ENCODE results near the gene PRDM2.

The PRDM2 gene

GRCh38 chr1:13774121-13774520, 74.1 kb downstream of the PRDM2 start:
- TF ChIP-seq FOXA1 (IDR thresholded peaks at IDR 0.05) (no peak), SP1 (IDR thresholded peaks at IDR 0.05) (no peak), ELF4 (IDR thresholded peaks at IDR 0.05) (no peak), ZNF384 (IDR thresholded peaks at IDR 0.05) (no peak), L3MBTL2 (conservative IDR thresholded peaks at IDR 0.05) (no peak), SUZ12 (IDR thresholded peaks at IDR 0.05) (no peak), LEF1 (IDR thresholded peaks at IDR 0.05; ENCODE audit: borderline replicate concordance) (no peak), ARNT (IDR thresholded peaks at IDR 0.05) (no peak), NFRKB (IDR thresholded peaks at IDR 0.05) (no peak), HDGF (IDR thresholded peaks at IDR 0.05; ENCODE audit: borderline replicate concordance) (no peak)
- TF ChIP-seq, protein P1, sequence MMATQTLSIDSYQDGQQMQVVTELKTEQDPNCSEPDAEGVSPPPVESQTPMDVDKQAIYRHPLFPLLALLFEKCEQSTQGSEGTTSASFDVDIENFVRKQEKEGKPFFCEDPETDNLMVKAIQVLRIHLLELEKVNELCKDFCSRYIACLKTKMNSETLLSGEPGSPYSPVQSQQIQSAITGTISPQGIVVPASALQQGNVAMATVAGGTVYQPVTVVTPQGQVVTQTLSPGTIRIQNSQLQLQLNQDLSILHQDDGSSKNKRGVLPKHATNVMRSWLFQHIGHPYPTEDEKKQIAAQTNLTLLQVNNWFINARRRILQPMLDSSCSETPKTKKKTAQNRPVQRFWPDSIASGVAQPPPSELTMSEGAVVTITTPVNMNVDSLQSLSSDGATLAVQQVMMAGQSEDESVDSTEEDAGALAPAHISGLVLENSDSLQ (IDR thresholded peaks at IDR 0.05) = no peak
- CTCF ChIA-PET = no interaction called here
- POLR2A ChIA-PET = no interaction called here
- no peak for DNase-seq (ENCODE audit: extremely low spot score)

- ChIA-PET POLR2A (no interaction called here), CTCF (no interaction called here)
- no peak for DNase-seq (ENCODE audit: extremely low spot score)
- TF ChIP-seq HDGF (IDR thresholded peaks at IDR 0.05; ENCODE audit: borderline replicate concordance) (no peak), FOXA1 (IDR thresholded peaks at IDR 0.05) (no peak), SP1 (IDR thresholded peaks at IDR 0.05) (no peak), BHLHE40 (IDR thresholded peaks at IDR 0.05; ENCODE audit: borderline replicate concordance) (no peak), NFRKB (IDR thresholded peaks at IDR 0.05) (no peak), LEF1 (IDR thresholded peaks at IDR 0.05; ENCODE audit: borderline replicate concordance) (no peak)
- TF ChIP-seq, protein P1 (IDR thresholded peaks at IDR 0.05) = no peak
Observed at GRCh38 chr1:13775459-13775858, 75.5 kb downstream of the PRDM2 start.

DNA sequence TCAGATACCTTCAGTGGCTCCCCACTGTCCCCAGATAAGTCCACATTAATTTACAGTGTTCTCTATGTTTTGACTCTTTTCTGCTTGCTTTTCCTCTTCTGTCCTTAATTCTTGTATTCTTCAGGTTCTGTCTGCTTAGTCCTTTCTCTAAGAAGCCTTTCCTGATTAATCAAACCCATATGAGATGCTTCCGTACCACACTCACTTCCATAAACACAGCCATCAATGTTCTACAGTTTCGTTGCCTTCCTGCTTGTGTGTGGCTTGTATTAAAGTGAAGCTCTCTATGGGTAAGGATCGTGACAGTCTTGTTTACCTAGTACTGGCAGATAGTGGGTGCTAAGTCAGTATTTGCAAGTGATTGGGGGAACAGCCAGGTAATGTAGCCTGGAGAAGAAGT, 75.9 kb downstream of the PRDM2 start:
- DNase-seq (ENCODE audit: extremely low spot score) = no peak
- CTCF ChIA-PET = no interaction called here
- TF ChIP-seq LEF1 (IDR thresholded peaks at IDR 0.05; ENCODE audit: borderline replicate concordance) = no peak
- TF ChIP-seq NFRKB (IDR thresholded peaks at IDR 0.05) = no peak
- no peak for TF ChIP-seq ELF4 (IDR thresholded peaks at IDR 0.05)
- TF ChIP-seq L3MBTL2 (conservative IDR thresholded peaks at IDR 0.05) = no peak
- no peak for TF ChIP-seq BHLHE40 (IDR thresholded peaks at IDR 0.05; ENCODE audit: borderline replicate concordance)
- TF ChIP-seq SP1 (IDR thresholded peaks at IDR 0.05) = no peak
- no peak for TF ChIP-seq FOXK2 (IDR thresholded peaks at IDR 0.05)
- TF ChIP-seq ZNF384 (IDR thresholded peaks at IDR 0.05) = no peak
- POLR2A ChIA-PET = no interaction called here

- ChIA-PET CTCF (no interaction called here), POLR2A (no interaction called here)
- no peak for DNase-seq (ENCODE audit: extremely low spot score)
- TF ChIP-seq HDGF (IDR thresholded peaks at IDR 0.05; ENCODE audit: borderline replicate concordance) = no peak
- no peak for TF ChIP-seq NFRKB (IDR thresholded peaks at IDR 0.05)
- TF ChIP-seq LEF1 (IDR thresholded peaks at IDR 0.05; ENCODE audit: borderline replicate concordance) = no peak
- TF ChIP-seq, protein P1 (IDR thresholded peaks at IDR 0.05) = no peak
- TF ChIP-seq SUZ12 (IDR thresholded peaks at IDR 0.05) = no peak
- TF ChIP-seq ARNT (IDR thresholded peaks at IDR 0.05) = no peak
- TF ChIP-seq L3MBTL2 (conservative IDR thresholded peaks at IDR 0.05) = no peak
- TF ChIP-seq FOXK2 (IDR thresholded peaks at IDR 0.05) = no peak
- TF ChIP-seq CTBP1 (IDR thresholded peaks at IDR 0.05; ENCODE audit: borderline replicate concordance) = no peak
- TF ChIP-seq SP1 (IDR thresholded peaks at IDR 0.05) = no peak
- TF ChIP-seq FOXM1 (IDR thresholded peaks at IDR 0.05; ENCODE audit: borderline replicate concordance) = no peak
- TF ChIP-seq FOXA1 (IDR thresholded peaks at IDR 0.05) = no peak
- TF ChIP-seq TARDBP (IDR thresholded peaks at IDR 0.05) = no peak
- TF ChIP-seq ELF4 (IDR thresholded peaks at IDR 0.05) = no peak
- no peak for TF ChIP-seq BHLHE40 (IDR thresholded peaks at IDR 0.05; ENCODE audit: borderline replicate concordance)
Observed at GRCh38 chr1:13778431-13778830, 78.4 kb downstream of the PRDM2 start.

DNA sequence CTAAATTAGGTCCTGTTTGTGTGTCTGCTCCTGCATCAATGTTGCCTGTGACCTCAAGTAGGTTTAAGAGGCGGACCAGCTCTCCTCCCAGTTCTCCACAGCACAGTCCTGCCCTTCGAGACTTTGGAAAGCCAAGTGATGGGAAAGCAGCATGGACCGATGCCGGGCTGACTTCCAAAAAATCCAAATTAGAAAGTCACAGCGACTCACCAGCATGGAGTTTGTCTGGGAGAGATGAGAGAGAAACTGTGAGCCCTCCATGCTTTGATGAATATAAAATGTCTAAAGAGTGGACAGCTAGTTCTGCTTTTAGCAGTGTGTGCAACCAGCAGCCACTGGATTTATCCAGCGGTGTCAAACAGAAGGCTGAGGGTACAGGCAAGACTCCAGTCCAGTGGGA, 79.9 kb downstream of the PRDM2 start:
- TF ChIP-seq TARDBP (IDR thresholded peaks at IDR 0.05) (no peak), FOXA1 (IDR thresholded peaks at IDR 0.05) (no peak), SP1 (IDR thresholded peaks at IDR 0.05) (no peak), ARNT (IDR thresholded peaks at IDR 0.05) (no peak), ZNF384 (IDR thresholded peaks at IDR 0.05) (no peak), SUZ12 (IDR thresholded peaks at IDR 0.05) (no peak), NFRKB (IDR thresholded peaks at IDR 0.05) (no peak), L3MBTL2 (conservative IDR thresholded peaks at IDR 0.05) (no peak), FOXK2 (IDR thresholded peaks at IDR 0.05) (no peak), LEF1 (IDR thresholded peaks at IDR 0.05; ENCODE audit: borderline replicate concordance) (no peak), FOXM1 (IDR thresholded peaks at IDR 0.05; ENCODE audit: borderline replicate concordance) (no peak), ELF4 (IDR thresholded peaks at IDR 0.05) (no peak), HDGF (IDR thresholded peaks at IDR 0.05; ENCODE audit: borderline replicate concordance) (no peak), CTBP1 (IDR thresholded peaks at IDR 0.05; ENCODE audit: borderline replicate concordance) (no peak), BHLHE40 (IDR thresholded peaks at IDR 0.05; ENCODE audit: borderline replicate concordance) (no peak)
- TF ChIP-seq, protein P1 (IDR thresholded peaks at IDR 0.05) = no peak
- CTCF ChIA-PET = no interaction called here
- DNase-seq (ENCODE audit: extremely low spot score) = no peak
- POLR2A ChIA-PET = no interaction called here

DNA sequence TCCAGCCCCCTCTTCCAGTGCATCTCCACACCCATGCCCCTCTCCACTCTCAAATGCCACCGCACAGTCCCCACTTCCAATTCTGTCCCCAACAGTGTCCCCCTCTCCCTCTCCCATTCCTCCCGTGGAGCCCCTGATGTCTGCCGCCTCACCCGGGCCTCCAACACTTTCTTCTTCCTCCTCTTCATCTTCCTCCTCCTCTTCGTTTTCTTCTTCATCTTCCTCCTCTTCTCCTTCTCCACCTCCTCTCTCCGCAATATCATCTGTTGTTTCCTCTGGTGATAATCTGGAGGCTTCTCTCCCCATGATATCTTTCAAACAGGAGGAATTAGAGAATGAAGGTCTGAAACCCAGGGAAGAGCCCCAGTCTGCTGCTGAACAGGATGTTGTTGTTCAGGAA, 80.8 kb downstream of the PRDM2 start:
- DNase-seq (ENCODE audit: extremely low spot score) = no peak
- TF ChIP-seq LEF1 (IDR thresholded peaks at IDR 0.05; ENCODE audit: borderline replicate concordance) (no peak), L3MBTL2 (conservative IDR thresholded peaks at IDR 0.05) (no peak), SUZ12 (IDR thresholded peaks at IDR 0.05) (no peak), TARDBP (IDR thresholded peaks at IDR 0.05) (no peak)
- CTCF ChIA-PET = no interaction called here
- POLR2A ChIA-PET = no interaction called here
